Measurements from ENCODE around the gene STRA6.

Gene STRA6

GRCh38 chr15:74184582-74185091, 17.9 kb downstream of the STRA6 start:
- DNase-seq: no peak

GRCh38 chr15:74182131-74182530, 20.5 kb downstream of the STRA6 start:
- DNase-seq: no peak

GRCh38 chr15:74180881-74181602, 21.5 kb downstream of the STRA6 start:
- DNase-seq: no peak

- DNase-seq: no peak
Measured at GRCh38 chr15:74179983-74180880, 22.4 kb downstream of the STRA6 start.

GRCh38 chr15:74179101-74179841, 23.3 kb downstream of the STRA6 start:
- DNase-seq: peak in 6 of 56 donors; percentile 8 to 41 (median 26)

GRCh38 chr15:74178326-74179100, 24.1 kb downstream of the STRA6 start:
- DNase-seq: no peak

GRCh38 chr15:74176262-74177214, 26.0 kb downstream of the STRA6 start:
- DNase-seq: no peak

GRCh38 chr15:74175271-74176191, 27.1 kb downstream of the STRA6 start:
- no peak for DNase-seq

GRCh38 chr15:74174958-74175253, 27.7 kb downstream of the STRA6 start:
- no peak for DNase-seq

- DNase-seq: no peak
Measured at GRCh38 chr15:74174219-74174957, 28.2 kb downstream of the STRA6 start.

- no peak for DNase-seq
Measured at GRCh38 chr15:74173380-74174218, 29.0 kb downstream of the STRA6 start, which contains the start of gene ISLR. Gene ISLR (plus strand): TSS chr15:74173710. CDS start chr15:74174859, 1,149 bp downstream.

- DNase-seq: no peak
Measured at GRCh38 chr15:74172701-74173379, 29.7 kb downstream of the STRA6 start.

- DNase-seq: no peak
Measured at GRCh38 chr15:74171965-74172541, 30.5 kb downstream of the STRA6 start.

- no peak for DNase-seq
Measured at GRCh38 chr15:74170875-74171578, 31.6 kb downstream of the STRA6 start.

All from nucleus accumbens (tissue), 56 donors.